ENCODE results near the gene SMAD3. TPM values are rescaled to one million over a fixed set of nuclear protein-coding genes. Genes with fewer than 3 reads are reported as not detected.
"Not testable (repeated sequence)": the region's sequence is repeated elsewhere in the genome, so short reads cannot be mapped to it uniquely, and the experiment has no call there.

The SMAD3 gene
- total RNA-seq, 1 experiment from 2014 or later = 82.5 TPM

DNA sequence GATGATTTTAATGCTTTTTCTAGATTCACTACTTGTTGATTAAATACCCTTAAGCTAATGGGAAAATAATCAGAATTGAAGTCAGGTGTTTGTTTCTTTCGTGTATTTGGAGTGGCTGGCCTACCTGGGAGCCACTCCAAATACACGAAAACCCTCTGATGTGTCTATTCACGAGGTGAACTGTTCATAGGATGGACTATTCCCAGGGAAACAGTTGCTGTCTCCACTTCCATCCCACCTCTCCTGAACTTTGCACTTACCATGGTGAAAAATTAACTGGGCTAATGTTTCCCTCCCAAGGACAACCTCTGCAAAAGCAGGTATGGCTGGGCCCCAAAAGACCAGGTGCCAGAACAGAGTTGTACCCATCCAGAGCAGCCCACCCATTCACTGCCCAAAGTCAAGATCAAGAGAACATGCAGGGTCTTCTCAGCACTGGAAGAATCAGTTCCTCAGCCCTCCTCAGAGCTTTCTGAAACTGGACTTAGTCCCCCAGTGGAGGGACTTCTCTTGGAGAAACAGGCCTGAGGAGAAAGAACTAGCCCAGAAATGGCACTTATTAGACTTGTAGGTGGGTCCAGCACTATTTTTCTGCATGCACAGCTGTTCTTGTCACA, 2.9 kb upstream of the SMAD3 start:
- DNase-seq (ENCODE audit: low spot score) = peak; percentile 77

DNA sequence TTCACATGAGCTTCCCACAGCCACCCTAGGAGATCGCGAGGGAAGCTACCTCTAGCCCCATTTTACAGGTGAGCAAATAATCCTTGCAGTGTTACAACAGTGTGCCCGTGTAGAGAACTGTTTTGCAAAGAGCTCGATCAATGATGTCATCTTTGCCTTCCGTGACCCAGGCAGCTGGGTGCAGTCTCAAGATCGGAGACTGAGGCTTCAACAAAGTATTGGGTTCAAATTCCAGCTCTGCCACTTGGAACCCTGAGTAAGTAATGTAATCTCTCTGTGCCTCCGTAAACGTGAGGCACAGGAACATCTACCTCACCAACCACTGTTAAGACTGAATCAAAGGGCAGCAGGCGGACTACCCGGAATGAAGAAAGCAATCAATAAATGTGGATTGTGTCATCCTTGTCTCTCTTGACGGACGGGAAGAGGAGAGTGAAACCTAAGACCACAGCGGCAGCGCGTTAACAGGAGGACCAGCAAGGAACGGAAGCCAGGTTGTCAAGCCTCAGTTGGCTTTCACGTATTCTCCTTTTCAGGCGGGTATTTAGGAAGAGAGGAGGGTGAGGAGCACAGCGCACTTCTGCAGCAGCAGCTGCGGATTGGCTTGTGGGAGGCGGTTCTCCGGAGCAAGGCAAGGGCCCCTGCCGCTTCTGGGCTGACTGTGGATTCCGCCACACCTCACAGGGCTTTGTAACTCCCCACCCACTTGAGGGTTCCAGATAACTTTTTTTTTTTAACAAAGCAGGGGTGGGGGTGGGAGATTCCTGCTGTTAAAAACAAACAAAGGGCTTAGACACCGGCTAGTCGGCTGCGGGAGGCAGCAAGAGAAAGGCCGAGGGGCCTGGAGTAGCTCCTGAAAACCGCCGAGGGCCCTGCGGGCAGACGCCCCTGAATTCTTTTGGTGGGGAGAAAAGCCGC, 1.5 kb upstream of the SMAD3 start:
- peak; percentile 88 for DNase-seq (ENCODE audit: low spot score)

DNA sequence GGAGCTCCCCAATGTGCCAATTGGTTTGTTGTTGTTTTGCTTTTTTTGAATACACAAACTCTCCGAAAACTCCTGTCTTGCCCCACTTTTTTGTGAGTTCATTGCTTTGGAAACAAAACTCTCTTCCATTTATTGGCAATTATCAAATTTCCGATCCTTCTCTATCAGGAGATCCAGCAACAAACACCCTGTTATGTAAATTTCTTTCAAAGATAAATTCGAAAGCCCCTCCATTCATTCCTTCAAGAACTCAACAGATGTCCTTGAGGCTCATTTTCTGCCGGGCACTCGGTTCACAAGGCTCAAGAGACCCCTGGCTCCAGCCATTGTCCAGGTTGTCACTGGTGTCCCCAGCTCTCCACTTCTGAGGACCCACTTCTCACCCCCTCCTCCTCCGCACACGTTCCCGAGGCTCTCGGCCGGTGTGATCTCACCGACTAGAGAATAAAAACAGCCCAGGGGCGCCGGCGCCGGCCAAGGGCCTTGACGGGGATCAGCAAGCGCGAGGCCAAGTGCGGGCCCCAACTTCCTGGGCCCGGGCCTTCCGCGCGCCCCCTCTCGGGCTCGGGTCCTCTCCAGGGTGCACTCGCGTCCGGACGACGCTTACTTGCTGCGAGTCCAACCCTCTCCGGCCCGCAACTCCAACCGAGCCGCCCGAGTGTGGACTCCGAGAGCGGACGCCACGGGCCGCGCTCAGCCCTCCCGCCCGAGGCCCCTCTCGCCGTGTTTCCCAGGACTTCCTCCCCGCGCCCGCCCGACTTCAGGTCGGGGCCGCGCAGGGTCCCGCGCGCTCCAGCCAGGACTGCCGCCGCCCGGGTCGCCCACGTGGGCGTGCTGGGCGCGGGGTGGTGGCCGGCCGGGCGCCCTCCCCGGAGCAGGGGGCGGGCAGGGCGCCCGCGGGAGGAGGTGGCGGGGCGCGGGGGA, 533 bp upstream of the SMAD3 start:
- DNase-seq (ENCODE audit: low spot score) = peak; percentile 70

DNA sequence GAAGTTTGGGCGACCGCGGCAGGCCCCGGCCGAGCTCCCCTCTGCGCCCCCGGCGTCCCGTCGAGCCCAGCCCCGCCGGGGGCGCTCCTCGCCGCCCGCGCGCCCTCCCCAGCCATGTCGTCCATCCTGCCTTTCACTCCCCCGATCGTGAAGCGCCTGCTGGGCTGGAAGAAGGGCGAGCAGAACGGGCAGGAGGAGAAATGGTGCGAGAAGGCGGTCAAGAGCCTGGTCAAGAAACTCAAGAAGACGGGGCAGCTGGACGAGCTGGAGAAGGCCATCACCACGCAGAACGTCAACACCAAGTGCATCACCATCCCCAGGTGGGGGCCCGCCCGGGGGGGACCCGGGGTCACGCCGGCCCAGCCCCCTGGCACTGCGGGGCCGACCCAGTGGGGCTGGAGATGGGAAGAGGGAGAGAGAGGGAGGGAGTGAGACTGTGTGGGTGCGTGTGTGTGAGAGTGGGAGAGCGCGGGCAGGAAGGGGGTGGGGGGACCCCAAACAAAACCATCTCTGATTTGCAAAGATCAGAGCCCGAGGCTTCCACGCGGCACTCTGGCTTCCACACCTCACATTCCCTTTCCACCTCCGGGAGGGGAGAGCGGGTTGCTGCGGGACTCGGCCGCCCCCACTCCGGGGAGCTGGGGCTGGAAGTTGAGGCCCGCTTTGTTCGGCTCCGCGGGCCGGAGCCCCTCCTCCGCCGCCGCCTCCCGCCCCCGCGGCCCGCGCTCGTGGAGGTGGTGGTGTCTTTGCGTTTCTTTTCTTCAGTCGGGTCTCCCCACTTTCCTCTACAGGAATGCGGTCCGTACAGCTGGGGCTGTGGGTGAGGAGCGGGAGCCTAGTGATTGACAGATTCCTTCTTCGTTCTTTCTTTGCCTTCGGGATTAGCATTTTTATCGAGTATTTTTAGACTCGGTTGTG, 898 bp downstream of the SMAD3 start:
- peak; percentile 51 for DNase-seq (ENCODE audit: low spot score)

DNA sequence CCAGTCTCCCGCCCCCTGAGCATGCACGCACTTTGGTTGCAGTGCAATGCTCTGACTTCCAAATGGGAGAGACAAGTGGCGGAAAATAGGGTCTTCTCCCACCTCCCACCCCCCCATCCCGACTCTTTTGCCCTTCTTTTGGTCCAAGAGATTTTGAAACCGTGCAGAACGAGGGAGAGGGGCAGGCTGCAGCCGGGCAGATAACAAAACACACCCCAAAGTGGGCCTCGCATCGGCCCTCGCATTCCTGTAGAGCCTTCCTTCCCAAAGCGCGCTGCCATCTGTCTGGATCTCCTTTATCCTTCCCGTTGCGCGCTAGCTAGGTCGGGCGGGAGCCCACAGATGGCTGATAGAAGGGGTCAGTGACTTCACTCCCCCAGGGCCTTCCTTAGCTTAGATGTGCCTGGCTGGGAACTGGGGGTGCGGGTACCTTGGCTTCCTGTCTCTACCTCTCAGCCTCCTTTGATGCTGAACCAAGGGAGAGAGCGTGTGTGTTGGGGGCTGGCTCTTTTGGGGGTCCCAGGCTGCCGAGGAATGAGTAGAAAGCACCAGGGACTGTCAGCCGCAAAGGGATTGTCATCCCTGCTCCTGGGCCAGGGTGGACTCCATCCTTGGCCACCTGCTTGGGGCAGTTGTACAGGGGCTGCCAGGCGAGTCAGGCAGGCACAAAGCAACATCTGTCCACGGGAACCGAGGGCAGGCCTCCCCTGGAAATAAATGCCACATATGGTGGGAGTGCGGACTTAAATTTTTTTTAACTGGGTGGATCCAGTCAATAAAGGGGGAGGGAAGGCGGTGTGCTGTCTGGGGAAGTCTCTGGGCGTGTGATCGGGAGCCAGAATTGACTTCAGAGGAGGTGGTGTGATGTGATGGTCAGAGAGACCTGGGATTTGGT, 1.8 kb downstream of the SMAD3 start:
- peak; percentile 47 for DNase-seq (ENCODE audit: low spot score)

DNA sequence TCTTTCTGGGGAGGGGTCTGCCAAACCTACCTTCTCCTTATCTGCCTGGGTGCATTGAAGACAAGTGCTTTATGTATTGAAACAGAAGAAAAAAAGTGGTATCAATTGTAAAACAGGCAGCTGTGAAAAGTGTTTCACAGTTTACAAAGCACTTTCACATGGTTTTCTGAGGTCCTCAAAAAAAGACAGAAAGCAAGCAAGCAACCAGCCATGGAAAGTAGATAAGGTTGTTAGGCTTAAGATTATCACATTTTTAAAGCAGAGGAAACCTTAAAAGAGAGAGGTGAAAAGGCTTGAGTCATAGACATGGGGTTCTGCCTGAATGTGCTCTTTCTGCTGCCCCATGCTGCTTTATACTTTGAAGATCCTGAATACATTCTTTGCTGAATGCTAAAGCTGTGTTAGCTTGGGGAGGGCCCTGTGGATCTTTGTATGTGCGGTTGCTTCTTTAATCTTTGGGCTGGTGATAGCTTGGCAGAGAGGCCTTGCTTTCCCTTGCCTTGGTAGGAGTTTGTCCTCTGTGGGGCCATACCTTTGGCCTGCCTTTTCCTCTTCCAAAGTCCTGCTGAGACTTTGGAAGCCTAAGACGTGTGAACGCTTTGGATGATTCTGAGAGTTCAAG, 2.6 kb downstream of the SMAD3 start:
- DNase-seq (ENCODE audit: low spot score) = peak; percentile 50

DNA sequence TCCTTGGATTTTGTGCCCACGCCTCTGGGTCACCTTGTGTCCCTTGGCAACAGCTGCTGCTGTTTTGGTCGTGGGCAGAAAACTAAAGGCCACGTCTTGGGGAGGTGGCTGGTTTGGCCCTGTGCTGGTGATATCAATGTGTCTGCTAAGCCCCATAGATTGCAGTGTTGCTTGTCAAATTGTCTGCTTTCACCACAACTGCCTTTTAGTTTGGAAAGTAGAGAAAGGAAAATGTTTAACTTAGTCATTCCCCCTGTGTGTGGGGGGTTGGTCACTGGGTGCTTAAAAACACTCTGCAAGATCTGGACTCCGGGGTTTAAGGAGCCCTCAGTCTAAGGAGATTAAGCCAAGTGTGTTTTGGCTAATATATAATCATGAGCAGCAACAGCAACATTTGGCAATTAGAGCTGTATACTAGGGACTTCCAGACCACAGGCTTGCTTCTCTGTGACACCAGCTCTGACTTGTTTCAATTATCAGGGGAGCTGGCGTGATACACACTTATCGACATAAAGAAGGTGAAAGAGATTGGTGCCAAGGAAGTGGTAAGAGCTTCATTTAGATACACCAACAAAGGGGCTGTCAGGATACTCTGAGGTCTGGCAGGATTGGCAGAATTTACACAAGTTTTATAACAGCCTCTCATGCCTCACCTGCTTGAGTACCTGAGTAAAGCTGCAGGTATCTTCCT, 3.5 kb downstream of the SMAD3 start:
- DNase-seq (ENCODE audit: low spot score) = peak; percentile 38

DNA sequence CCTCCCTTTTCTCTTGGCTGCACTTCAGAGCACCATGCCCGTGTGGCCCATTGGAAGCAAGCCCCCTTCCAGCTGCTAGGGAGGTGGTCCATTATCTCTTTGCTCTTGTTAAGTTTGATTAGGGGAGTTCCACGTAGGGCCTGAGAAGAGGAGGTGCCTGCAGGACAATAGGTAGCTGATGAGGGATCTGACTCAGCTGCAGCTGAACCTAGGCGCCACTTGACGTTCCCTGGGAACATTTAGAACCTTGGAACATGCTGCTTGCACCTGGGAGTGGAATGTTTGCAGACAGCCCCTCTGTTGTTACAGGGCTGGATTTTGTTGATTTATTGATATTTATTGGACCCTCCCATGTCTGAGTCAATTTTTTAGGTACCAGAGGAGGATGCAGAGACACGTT, 4.7 kb downstream of the SMAD3 start:
- DNase-seq (ENCODE audit: low spot score) = no peak

DNA sequence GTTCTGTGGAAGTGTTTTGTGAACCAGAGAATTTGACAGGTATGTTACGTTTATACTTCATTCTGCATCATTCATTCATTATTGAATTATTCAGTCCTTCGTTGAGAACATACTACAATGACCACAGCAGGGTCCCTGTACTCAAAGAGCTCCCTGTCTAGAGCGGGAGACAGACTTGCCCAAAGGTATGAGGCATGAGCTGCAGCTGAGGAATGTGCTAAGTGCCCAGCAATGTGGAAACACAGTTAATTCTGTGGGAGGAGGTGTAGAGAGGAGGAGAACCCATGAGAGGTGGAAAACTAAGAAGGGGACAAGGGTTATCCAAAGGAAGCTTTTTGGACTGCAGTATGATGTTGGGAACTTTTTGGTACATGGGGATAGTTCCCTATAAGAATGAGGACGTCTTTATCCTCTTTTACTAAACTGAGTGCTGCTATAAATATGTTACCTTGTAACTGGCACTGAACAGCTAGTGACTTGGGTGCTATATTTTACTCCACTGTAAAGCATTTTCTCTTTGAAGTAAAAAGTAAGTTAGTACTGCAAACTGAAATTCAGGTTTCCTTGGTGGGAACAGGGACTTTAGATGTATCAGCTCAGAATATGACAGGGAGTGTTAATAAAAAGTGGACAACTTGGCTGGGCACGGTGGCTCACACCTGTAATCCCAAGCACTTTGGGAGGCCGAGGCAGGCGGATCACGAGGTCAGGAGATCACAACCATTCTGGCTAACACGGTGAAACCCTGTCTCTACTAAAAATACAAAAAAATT, 5.7 kb downstream of the SMAD3 start:
- DNase-seq (ENCODE audit: low spot score) = no peak

DNA sequence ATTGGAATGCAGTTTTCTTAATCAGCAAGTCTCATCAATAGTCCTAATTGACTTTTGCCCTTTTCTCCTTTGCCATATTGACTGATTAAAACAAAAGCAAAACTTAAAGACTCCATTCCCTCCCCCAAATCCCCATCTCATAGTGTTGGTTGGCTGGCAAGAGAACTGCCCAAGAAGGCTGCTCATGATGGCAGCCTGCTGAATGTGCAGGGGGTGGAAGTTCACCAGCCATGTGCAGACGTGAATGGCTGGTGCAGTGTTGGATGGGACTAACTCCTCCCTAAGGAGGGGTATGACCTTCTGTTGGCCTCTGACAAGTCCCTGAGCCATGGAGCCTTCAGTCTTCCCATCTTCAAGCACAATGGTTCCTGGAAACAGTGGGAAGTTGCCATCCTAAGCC, 7.0 kb downstream of the SMAD3 start:
- peak; percentile 24 for DNase-seq (ENCODE audit: low spot score)

DNA sequence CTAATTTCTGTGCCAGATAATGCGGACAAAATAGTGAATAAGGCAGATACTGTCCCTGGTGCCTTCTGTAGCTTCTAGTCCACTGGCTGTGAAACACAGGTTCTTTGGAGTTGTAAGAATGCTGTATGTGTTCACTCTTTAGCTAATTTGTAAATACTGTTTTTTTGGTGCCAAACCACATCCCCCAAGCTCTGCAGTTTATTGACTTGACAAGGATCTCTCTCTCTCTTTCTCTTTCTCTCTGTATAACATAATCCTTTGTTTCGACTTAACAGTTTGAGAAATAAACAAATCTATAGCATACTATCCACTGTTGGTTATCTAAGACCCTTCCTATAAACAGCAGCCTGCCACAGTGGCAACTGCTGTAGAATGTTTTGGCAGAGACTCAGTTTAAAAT, 7.6 kb downstream of the SMAD3 start:
- no peak for DNase-seq (ENCODE audit: low spot score)

DNA sequence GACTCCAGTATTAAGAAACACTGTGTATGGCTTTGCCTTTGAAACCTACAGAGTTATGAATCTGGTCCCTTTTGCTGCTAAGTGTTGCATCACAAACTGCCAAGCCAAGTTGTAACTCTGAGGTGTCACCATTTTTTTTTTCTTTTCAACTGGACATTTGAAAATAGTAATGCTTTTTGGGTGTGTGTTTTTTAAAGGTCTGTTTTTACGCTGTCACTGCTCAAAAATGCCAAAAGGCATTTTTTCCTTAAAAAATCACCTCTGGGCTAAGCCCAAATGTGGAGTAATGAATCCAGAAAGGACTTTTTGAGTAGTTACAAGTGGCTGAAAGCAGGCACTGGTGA, 9.5 kb downstream of the SMAD3 start:
- DNase-seq (ENCODE audit: low spot score) = no peak

DNA sequence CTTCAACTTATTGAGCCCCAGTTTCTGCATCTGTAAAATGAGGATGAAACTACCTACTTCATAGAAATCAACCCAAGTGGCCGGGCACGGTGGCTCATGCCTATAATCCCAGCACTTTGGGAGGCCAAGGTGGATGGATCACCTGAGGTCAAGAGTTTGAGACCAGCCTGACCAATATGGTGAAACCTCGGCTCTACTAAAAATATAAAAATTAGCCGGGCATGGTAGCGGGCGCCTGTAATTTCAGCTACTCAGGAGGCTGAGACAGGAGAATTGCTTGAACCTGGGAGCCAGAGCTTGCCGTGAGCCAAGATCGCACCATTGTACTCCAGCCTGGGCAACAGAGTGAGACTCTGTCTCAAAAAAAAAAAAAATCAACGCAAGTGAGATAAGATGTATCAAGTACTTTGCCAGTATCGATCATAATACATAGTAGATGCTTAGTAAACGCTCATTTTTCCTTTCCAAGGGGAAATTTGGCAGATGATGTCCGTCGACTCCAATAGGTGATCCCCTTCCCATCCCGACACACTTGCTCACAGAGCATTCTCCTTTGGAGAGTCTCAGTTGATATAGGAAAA, 10.2 kb downstream of the SMAD3 start:
- not testable (repeated sequence) for DNase-seq (ENCODE audit: low spot score)

DNA sequence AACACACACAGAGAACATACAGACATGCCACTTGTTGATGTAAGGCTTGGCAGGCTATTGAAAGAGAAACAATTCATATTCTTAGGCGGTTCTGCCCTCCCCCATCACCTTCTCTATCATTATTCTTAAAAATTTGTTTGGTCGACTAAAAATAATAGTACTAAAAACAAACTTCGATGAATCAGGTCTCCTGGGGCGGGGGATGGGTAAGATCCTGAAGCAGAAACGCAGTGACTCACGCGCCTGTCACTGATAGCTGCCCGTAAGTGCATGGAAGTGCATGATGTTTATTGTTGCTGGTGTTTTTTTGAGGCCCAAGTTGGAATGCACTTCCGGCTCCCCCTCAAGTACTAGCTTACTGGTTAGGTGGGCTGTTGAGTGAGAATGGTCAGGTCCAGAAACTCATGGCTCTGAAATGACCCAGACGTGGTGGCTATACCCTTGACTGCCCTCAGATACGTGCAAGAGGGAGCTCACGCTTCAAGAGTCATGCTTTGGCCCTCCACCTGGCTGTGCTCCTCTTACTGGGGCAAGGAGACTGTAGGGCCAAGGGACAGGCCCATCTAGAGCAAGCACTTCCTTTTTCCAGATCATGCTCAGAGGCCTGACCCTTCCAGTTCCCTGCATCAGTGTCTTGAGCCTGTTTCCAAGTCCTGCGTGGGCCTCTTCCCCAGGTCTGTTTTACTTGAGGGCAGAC, 10.9 kb downstream of the SMAD3 start:
- DNase-seq (ENCODE audit: low spot score) = no peak

DNA sequence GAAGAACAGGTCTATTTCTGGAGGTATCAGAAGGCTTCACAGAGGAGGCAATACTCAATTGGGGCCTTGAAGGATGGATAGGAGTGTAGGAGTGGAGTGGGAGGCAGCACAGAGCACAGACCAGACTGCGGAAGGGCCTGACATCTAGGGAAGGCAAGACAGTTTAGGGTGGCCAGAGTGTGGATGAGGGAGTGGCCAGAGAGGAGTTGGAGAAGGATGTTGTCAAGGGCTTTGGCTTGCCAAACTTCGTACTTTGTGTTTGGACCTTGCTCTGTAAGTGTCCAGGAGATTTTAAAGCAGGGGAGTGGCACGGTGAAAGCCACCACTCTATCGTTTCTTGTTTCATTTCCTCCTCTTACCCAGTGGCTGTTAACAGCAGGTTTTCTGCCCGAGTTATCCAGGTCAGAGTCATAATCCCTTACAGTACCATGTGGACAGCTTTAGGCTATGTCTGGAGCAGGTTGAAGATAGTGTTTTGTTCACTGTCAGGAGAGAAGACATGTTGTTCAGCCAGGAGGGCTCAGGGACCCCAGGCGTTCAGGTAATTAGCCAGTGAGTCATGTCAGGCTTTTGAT, 12.3 kb downstream of the SMAD3 start:
- DNase-seq (ENCODE audit: low spot score) = no peak

DNA sequence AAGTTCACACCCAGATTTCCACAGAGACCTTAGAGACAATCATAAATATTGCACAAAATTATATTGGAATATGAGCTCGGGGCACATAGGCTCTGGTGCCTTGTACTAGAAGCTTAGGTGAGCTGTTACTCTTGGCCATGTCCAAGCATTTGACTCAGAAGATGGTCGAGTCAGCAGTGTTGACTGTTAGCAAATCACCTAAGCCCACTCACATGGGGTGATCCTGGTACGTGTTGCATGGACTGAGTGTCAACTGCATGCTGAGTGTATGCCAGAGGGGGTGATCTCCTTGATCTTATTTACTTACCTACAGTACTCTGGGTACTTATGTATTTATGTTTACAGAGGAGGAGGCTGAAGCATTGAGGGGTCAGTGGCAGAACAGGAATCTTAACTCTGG, 14.0 kb downstream of the SMAD3 start:
- no peak for DNase-seq (ENCODE audit: low spot score)

Data from HT-29 (cell line).